SK-N-SH (cell line): ENCODE measurements around the gene CYTH3. TPM values are rescaled to one million over a fixed set of nuclear protein-coding genes. Genes with fewer than 3 reads are reported as not detected.

Experiments used
- CTCF ChIA-PET: fragments of 300-600, 350-600 bp; formaldehyde crosslinking; extraction: SDS; loops from one replicate; lab custom pipeline; 2021; lab: Yijun Ruan, JAX
- POLR2A ChIA-PET: fragments of 350-600 bp; sonication (Branson Sonifier 250); formaldehyde crosslinking; extraction: SDS; loops from one replicate; lab custom pipeline; 2020; ENCODE audit warnings: antibody characterized with exemption, inconsistent platforms; lab: Yijun Ruan, JAX
- DNase-seq: peaks from one replicate; pipeline ENCODE4 v3.0.0; 2012
- H2AFZ ChIP-seq: fragments of 200-600 bp; sonication (generic); 2 replicates; pipeline ENCODE4 v1.8.1; 2016; ENCODE audit warnings: antibody characterized with exemption, mild to moderate bottlenecking, low read depth
- H3F3A ChIP-seq: fragments of 200-600 bp; sonication (generic); replicated peaks from 2 replicates; pipeline ENCODE3; 2016; ENCODE audit warnings: antibody characterized with exemption, mild to moderate bottlenecking; ENCODE audit not compliant: insufficient read depth
- H3K27ac ChIP-seq, 2 experiments: fragments of 200-500 bp in 1 of 2; fragments of 200-600 bp in 1 of 2; sonication (Bioruptor generic) in 1 of 2; sonication (generic), shearing (Covaris generic) in 1 of 2; 2 replicates each; pipeline versions ENCODE4 v1.5.1 to v1.6.1; 2014 to 2016; ENCODE audit warnings: low read depth in 2 of 2, inconsistent platforms in 1 of 2, low read length in 1 of 2, mild to moderate bottlenecking in 1 of 2, mixed read lengths in 1 of 2
- H3K27me3 ChIP-seq: fragments of 200-600 bp; sonication (generic), shearing (Covaris generic); 2 replicates; pipeline ENCODE4 v1.6.1; 2016; ENCODE audit warnings: mixed run types; ENCODE audit not compliant: insufficient read depth
- H3K36me3 ChIP-seq, 2 experiments: fragments of 200-500 bp in 1 of 2; fragments of 200-600 bp in 1 of 2; sonication (Bioruptor generic) in 1 of 2; sonication (generic) in 1 of 2; replicated peaks in 1 of 2; 2 replicates each; pipeline versions ENCODE3 to v1.5.1; 2014 to 2016; ENCODE audit warnings: low read length in 1 of 2, mild to moderate bottlenecking in 1 of 2; ENCODE audit not compliant: insufficient read depth in 2 of 2, control insufficient read depth in 1 of 2
- H3K4me1 ChIP-seq, 2 experiments: fragments of 200-500 bp in 1 of 2; fragments of 200-600 bp in 1 of 2; sonication (Bioruptor generic) in 1 of 2; sonication (generic), shearing (Covaris generic) in 1 of 2; 2 replicates each; pipeline versions ENCODE4 v1.5.1 to v1.6.1; 2014 to 2016; ENCODE audit warnings: low read depth in 1 of 2, low read length in 1 of 2, mixed run types in 1 of 2; ENCODE audit not compliant: insufficient read depth in 2 of 2, control insufficient read depth in 1 of 2
- H3K4me2 ChIP-seq: fragments of 200-600 bp; sonication (generic), shearing (Covaris generic); 2 replicates; pipeline ENCODE4 v1.6.1; 2017; ENCODE audit warnings: mixed run types
- H3K4me3 ChIP-seq, 2 experiments: fragments of 200-500 bp in 1 of 2; fragments of 200-600 bp in 1 of 2; sonication (Bioruptor generic) in 1 of 2; sonication (generic), shearing (Covaris generic) in 1 of 2; 2 replicates each; pipeline versions ENCODE4 v1.5.1 to v1.8.1; 2014 to 2016; ENCODE audit warnings: low read depth in 2 of 2, inconsistent platforms in 1 of 2, low read length in 1 of 2, mild to moderate bottlenecking in 1 of 2, mixed read lengths in 1 of 2, moderate library complexity in 1 of 2
- H3K79me2 ChIP-seq: fragments of 200-600 bp; sonication (generic); 2 replicates; pipeline ENCODE4 v1.8.1; 2017; ENCODE audit warnings: mild to moderate bottlenecking; ENCODE audit not compliant: insufficient read depth
- H3K9ac ChIP-seq: fragments of 200-600 bp; sonication (generic); 2 replicates; pipeline ENCODE4 v1.6.1; 2017; ENCODE audit warnings: mixed run types
- H3K9me2 ChIP-seq: fragments of 200-600 bp; sonication (generic); 2 replicates; pipeline ENCODE4 v1.6.1; 2017; ENCODE audit warnings: mixed run types
- H3K9me3 ChIP-seq: fragments of 200-600 bp; sonication (generic); 2 replicates; pipeline ENCODE4 v1.6.1; 2017; ENCODE audit warnings: mixed run types, mild to moderate bottlenecking, moderate library complexity
- H4K20me1 ChIP-seq: fragments of 200-600 bp; sonication (generic); 2 replicates; pipeline ENCODE4 v1.6.1; 2017; ENCODE audit warnings: mild to moderate bottlenecking, mixed run types; ENCODE audit not compliant: insufficient read depth
- EP300 ChIP-seq, 2 experiments: IDR thresholded peaks; 2 replicates each; pipeline versions ENCODE4 v1.4.0 to v1.6.1; 2012; ENCODE audit warnings: borderline replicate concordance in 1 of 2, low read depth in 1 of 2, low read length in 1 of 2
- FOSL2 ChIP-seq: IDR thresholded peaks from 2 replicates; pipeline ENCODE4 v1.4.0; 2012; ENCODE audit warnings: low read depth, mild to moderate bottlenecking, moderate library complexity, borderline replicate concordance
- GABPA ChIP-seq: IDR thresholded peaks from 2 replicates; pipeline ENCODE4 v1.4.0; 2012; ENCODE audit warnings: low read depth, mild to moderate bottlenecking
- JUND ChIP-seq: IDR thresholded peaks from 2 replicates; pipeline ENCODE4 v1.4.0; 2012
- NFIC ChIP-seq: IDR thresholded peaks from 2 replicates; pipeline ENCODE4 v1.4.0; 2012; ENCODE audit warnings: borderline replicate concordance
- NRF1 ChIP-seq: IDR thresholded peaks from 2 replicates; pipeline ENCODE4 v1.6.1; 2012; ENCODE audit warnings: low read depth, mild to moderate bottlenecking, low read length
- POLR2AphosphoS5 ChIP-seq: IDR thresholded peaks from 2 replicates; pipeline ENCODE4 v1.6.1; 2012; ENCODE audit warnings: low read depth, low read length
- RFX5 ChIP-seq: IDR thresholded peaks from 2 replicates; pipeline ENCODE4 v1.6.1; 2012; ENCODE audit warnings: mild to moderate bottlenecking, improper control_type of control experiment, low read length
- SIN3A ChIP-seq: IDR thresholded peaks from 2 replicates; pipeline ENCODE4 v1.6.1; 2012; ENCODE audit warnings: low read depth, mild to moderate bottlenecking, low read length, moderate library complexity, borderline replicate concordance
- TEAD4 ChIP-seq: IDR thresholded peaks from 2 replicates; pipeline ENCODE4 v1.4.0; 2012; ENCODE audit warnings: mild to moderate bottlenecking, borderline replicate concordance; ENCODE audit not compliant: insufficient read depth
- YY1 ChIP-seq: IDR thresholded peaks from 2 replicates; pipeline ENCODE4 v1.4.0; 2012; ENCODE audit warnings: low read depth, mild to moderate bottlenecking
- ZBTB33 ChIP-seq: IDR thresholded peaks from 2 replicates; pipeline ENCODE4 v1.4.0; 2012; ENCODE audit warnings: low read depth, borderline replicate concordance
- WGBS: methylation state at CpG from one replicate; pipeline ENCODE4 v1.1.6; 2017; ENCODE audit warnings: low lambda C conversion rate; 5-methylcytosine and 5-hydroxymethylcytosine counted together
- polyA plus RNA-seq, 3 experiments: library from polyadenylated mRNA; depleted of rRNA; stranded (reverse); fragments of >200 nt; gene quantifications; 2 replicates each; pipeline ENCODE4 v1.2.3, GENCODE V29; 2012
- TF ChIP-seq, protein P1 (sequence below): fragments of 200-600 bp; sonication (generic); IDR thresholded peaks from 2 replicates; pipeline ENCODE4 v1.6.1; 2017; ENCODE audit warnings: antibody characterized with exemption, mild to moderate bottlenecking, moderate library complexity
- TF ChIP-seq, protein P2 (sequence below): fragments of 150-350 bp; IDR thresholded peaks from 2 replicates; pipeline ENCODE4 v1.6.1; 2017; ENCODE audit warnings: antibody characterized with exemption, low read length, low read depth, borderline replicate concordance

The CYTH3 gene
- polyA plus RNA-seq, 1 of the 3 experiments (the other 2 are of a cell fraction) = 55.1 TPM

DNA sequence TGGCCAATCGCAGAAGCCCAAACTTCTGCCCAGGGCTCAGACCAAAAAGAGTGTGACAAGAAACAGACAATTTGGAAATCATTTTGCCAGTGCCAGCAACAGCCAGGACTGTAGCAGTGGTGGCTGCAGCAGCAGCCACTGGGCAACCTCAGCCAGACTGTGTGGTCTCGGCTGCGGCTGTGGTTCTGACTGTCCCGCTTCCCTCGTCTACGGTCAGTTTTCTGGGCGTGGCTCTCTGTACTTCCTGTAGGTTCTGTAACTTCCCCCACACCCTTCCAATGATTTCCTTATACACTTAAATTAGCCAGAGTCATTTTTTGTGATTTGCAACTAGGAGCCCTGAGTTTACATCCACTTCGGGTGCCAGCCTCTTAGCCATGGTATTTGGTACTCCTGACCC is 39.9 kb downstream of the CYTH3 start:
- H3K4me1 ChIP-seq = peaks cover 16 to 18% of the 10 kb centered on the region in 2 experiments; a peak in 3 of 4 replicates
- H3K9me2 ChIP-seq = no peaks in the 10 kb centered on the region
- CTCF ChIA-PET = interaction anchor here (1.0 to 1.4 kb wide), 2 partner anchors 14 to 16 kb away, joined by 3 read pairs; no protein-coding TSS in a partner anchor
- no peaks in the 10 kb centered on the region for H3K9me3 ChIP-seq
- no peak overlapping the region for H3K9ac ChIP-seq
- no peaks in the 10 kb centered on the region for H3K27me3 ChIP-seq
- H2AFZ ChIP-seq = no peak overlapping the region
- peaks cover 100% of the 10 kb centered on the region for H3K79me2 ChIP-seq
- peaks cover 42% of the 10 kb centered on the region for H4K20me1 ChIP-seq
- H3K36me3 ChIP-seq = no peaks in the 10 kb centered on the region
- H3F3A ChIP-seq = peaks cover 7% of the 10 kb centered on the region
- DNase-seq = no peak
- H3K4me3 ChIP-seq = no peak overlapping the region
- POLR2A ChIA-PET = no interaction called here
- H3K27ac ChIP-seq = no peak overlapping the region
- no peak overlapping the region for H3K4me2 ChIP-seq
- TF ChIP-seq SIN3A (no peak), TEAD4 (no peak), POLR2AphosphoS5 (no peak), NRF1 (no peak), RFX5 (no peak), EP300 (IDR thresholded peaks at IDR 0.05; ENCODE audit: borderline replicate concordance in 1 of 2, low read depth in 1 of 2, low read length in 1 of 2) (no peak), YY1 (no peak), FOSL2 (no peak), GABPA (no peak), JUND (no peak)
- TF ChIP-seq, protein P1, sequence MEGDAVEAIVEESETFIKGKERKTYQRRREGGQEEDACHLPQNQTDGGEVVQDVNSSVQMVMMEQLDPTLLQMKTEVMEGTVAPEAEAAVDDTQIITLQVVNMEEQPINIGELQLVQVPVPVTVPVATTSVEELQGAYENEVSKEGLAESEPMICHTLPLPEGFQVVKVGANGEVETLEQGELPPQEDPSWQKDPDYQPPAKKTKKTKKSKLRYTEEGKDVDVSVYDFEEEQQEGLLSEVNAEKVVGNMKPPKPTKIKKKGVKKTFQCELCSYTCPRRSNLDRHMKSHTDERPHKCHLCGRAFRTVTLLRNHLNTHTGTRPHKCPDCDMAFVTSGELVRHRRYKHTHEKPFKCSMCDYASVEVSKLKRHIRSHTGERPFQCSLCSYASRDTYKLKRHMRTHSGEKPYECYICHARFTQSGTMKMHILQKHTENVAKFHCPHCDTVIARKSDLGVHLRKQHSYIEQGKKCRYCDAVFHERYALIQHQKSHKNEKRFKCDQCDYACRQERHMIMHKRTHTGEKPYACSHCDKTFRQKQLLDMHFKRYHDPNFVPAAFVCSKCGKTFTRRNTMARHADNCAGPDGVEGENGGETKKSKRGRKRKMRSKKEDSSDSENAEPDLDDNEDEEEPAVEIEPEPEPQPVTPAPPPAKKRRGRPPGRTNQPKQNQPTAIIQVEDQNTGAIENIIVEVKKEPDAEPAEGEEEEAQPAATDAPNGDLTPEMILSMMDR = no peak
- TF ChIP-seq, protein P2, sequence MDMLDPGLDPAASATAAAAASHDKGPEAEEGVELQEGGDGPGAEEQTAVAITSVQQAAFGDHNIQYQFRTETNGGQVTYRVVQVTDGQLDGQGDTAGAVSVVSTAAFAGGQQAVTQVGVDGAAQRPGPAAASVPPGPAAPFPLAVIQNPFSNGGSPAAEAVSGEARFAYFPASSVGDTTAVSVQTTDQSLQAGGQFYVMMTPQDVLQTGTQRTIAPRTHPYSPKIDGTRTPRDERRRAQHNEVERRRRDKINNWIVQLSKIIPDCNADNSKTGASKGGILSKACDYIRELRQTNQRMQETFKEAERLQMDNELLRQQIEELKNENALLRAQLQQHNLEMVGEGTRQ = no peak
- TF ChIP-seq, all 33 proteins: peak for 0
- 93% methylated on average over 8 of the region's 8 CpGs for WGBS

- DNase-seq = no peak
- H3K4me2 ChIP-seq = no peak overlapping the region
- WGBS = 92% methylated on average over 3 of the region's 3 CpGs
- no peaks in the 10 kb centered on the region for H3K9me2 ChIP-seq
- no peaks in the 10 kb centered on the region for H3K27me3 ChIP-seq
- H3K79me2 ChIP-seq = peaks cover 99% of the 10 kb centered on the region
- H3K9ac ChIP-seq = no peak overlapping the region
- peaks cover 38% of the 10 kb centered on the region for H4K20me1 ChIP-seq
- H3K4me1 ChIP-seq = peaks cover 19 to 22% of the 10 kb centered on the region in 2 experiments; a peak in 3 of 4 replicates
- H3K4me3 ChIP-seq = no peak overlapping the region
- H3K36me3 ChIP-seq = no peaks in the 10 kb centered on the region
- H3F3A ChIP-seq = peaks cover 10% of the 10 kb centered on the region
- H3K27ac ChIP-seq = no peak overlapping the region
- CTCF ChIA-PET = no interaction called here
- POLR2A ChIA-PET = no interaction called here
- TF ChIP-seq TEAD4 (no peak), NFIC (no peak), SIN3A (no peak), ZBTB33 (no peak), GABPA (no peak)
- TF ChIP-seq, protein P2 = no peak
- no peak overlapping the region for H2AFZ ChIP-seq
- no peaks in the 10 kb centered on the region for H3K9me3 ChIP-seq
These were observed 40.3 kb downstream of the CYTH3 start for GRCh38 chr7:6232116-6232515.
